Thyroid gland (tissue), 4 donors: ENCODE results near the gene GLYATL1B. TPM values are rescaled to one million over a fixed set of nuclear protein-coding genes. Genes with fewer than 3 reads are reported as not detected.
"Not testable (repeated sequence)": the region's sequence is repeated elsewhere in the genome, so short reads cannot be mapped to it uniquely, and the experiment has no call there.

Experiments
- DNase-seq, 2 donors: peaks; one replicate each; pipeline ENCODE4 v3.0.0-alpha.2; 2019
- H3K27ac ChIP-seq, 3 donors: fragments of 200-600 bp; sonication (generic); 1 replicate in 2 of 3; 2 replicates in 1 of 3; pipeline ENCODE4 v1.5.1; 2016 to 2019; ENCODE audit warnings: mild to moderate bottlenecking in 1 of 3, moderate library complexity in 1 of 3
- H3K27me3 ChIP-seq: fragments of 200-600 bp; sonication (generic); one replicate; pipeline ENCODE4 v1.5.1; 2019
- H3K36me3 ChIP-seq, 2 donors: fragments of 200-600 bp; sonication (generic); one replicate each; pipeline ENCODE4 v1.5.1; 2016 to 2019
- H3K4me1 ChIP-seq, 2 donors: fragments of 200-600 bp; sonication (generic); one replicate each; pipeline ENCODE4 v1.5.1; 2017 to 2019
- H3K4me3 ChIP-seq, 3 donors: fragments of 200-600 bp; sonication (generic); replicated peaks in 1 of 3; 1 replicate in 2 of 3; 2 replicates in 1 of 3; pipeline ENCODE4 v1.5.1; 2016; ENCODE audit warnings: mild to moderate bottlenecking in 1 of 3
- H3K9me3 ChIP-seq: fragments of 200-600 bp; sonication (generic); one replicate; pipeline ENCODE4 v1.5.1; 2017
- POLR2A ChIP-seq, 2 donors: fragments of 450-650 bp; IDR thresholded peaks; one replicate each; pipeline ENCODE4 v1.6.1; 2017; ENCODE audit warnings: antibody characterized with exemption in 2 of 2, mild to moderate bottlenecking in 2 of 2, moderate library complexity in 1 of 2
- WGBS, 2 donors: methylation state at CpG; one replicate each; pipeline ENCODE4 v1.1.5; 2017; 5-methylcytosine and 5-hydroxymethylcytosine counted together
- intact Hi-C: fragments of 100-400 bp; cut with DNase I; formaldehyde crosslinking; loops from one replicate; pipeline ENCODE4 v1.15.1; 2023
- total RNA-seq, 4 donors: library from RNA; depleted of rRNA; stranded (reverse); fragments of >200 nt; gene quantifications; one replicate each; pipeline ENCODE4 v1.2.3, GENCODE V29; 2016
- TF ChIP-seq, protein P1 (sequence below), 6 experiments: fragments of 200-600 bp in 3 of 6; fragments of 450-650 bp in 3 of 6; sonication (generic) in 3 of 6; IDR thresholded peaks; one replicate each; pipeline ENCODE4 v1.5.1; 2016 to 2019; ENCODE audit warnings: antibody characterized with exemption in 6 of 6, mild to moderate bottlenecking in 2 of 6, inconsistent platforms in 1 of 6, moderate library complexity in 1 of 6

GLYATL1B gene, protein sequence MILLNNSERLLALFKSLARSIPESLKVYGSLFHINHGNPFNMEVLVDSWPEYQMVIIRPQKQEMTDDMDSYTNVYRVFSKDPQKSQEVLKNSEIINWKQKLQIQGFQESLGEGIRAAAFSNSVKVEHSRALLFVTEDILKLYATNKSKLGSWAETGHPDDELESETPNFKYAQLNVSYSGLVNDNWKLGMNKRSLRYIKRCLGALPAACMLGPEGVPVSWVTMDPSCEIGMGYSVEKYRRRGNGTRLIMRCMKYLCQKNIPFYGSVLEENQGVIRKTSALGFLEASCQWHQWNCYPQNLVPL
- total RNA-seq, result not detected

DNA sequence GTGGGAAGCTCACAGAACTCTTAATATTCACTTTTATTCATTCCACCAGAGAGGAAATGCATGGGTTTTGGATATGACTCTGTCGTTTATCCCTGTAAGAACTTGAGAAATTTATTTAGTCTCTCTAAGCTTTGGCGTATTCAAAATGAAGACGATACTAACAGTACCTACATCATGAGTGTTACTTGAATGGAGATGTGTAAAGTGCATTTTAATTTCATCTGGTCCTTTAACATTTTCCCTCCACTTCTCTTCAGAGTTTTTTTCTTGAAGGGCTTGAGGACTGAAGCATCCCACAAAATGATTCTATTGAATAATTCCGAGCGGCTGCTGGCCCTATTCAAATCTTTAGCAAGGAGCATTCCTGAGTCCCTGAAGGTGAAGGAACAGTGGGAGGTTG is at the start of gene GLYATL1B:
Gene GLYATL1B (plus strand): TSS at position 301 of the 400 bp plus-strand sequence. CDS start 0 bp downstream, at position 301.
- DNase-seq, H3K4me1 ChIP-seq, H3K4me3 ChIP-seq, H3K27me3 ChIP-seq, intact Hi-C loops, H3K36me3 ChIP-seq, H3K9me3 ChIP-seq, H3K27ac ChIP-seq: not testable (repeated sequence)
- WGBS, 2 donors, result 94 to 95% methylated on average over 5 of the region's 5 CpGs

DNA sequence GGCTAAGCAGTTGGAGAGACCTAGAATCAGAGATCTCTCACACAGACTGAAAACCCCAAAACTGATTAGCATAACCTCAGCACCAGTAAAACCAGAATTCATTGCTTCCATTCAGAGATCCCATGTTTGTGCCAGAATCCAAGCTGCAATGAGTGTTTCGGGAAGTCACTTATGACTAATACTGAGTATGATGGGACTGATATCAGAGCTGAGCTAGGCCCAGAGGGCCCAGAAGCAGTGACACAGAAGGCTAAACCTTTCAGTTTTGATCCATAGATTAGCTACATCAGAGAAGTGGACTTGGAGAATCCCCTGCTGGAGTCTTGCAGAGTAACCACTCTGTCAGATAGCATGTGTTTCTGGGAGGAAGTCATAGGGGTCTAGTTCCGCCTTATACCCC is 49.6 kb upstream of the GLYATL1B start:
- H3K27me3 ChIP-seq, H3K9me3 ChIP-seq, H3K4me3 ChIP-seq, H3K27ac ChIP-seq, intact Hi-C loops, H3K36me3 ChIP-seq, H3K4me1 ChIP-seq, DNase-seq: not testable (repeated sequence)
- WGBS, 2 donors, result 88 to 93% methylated on average over 1 to 2 of the region's 2 CpGs

DNA sequence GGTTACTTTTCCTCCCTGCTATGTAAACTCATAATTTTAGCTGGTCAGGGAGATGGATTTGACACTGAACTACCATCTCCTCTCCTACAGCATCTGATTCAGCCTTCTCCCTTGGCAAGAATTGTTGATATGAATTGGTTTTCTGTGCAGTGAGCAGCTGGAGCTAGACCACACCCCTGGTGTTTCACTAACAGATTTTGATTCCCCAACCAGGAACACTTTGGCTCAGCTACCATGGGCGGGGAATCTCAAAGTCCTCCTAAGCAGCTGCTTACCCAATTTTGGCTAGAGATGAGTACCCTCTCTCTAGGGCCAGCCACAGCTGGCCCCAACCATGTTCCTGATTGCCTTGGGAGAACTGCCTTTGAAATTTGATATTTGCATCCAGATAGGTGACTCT is 48.7 kb upstream of the GLYATL1B start:
- DNase-seq, H3K27ac ChIP-seq, H3K27me3 ChIP-seq, H3K4me1 ChIP-seq, H3K36me3 ChIP-seq, intact Hi-C loops, H3K4me3 ChIP-seq, H3K9me3 ChIP-seq: not testable (repeated sequence)
- 71 to 92% methylated on average over 1 of the region's 1 CpG for WGBS, 2 donors

DNA sequence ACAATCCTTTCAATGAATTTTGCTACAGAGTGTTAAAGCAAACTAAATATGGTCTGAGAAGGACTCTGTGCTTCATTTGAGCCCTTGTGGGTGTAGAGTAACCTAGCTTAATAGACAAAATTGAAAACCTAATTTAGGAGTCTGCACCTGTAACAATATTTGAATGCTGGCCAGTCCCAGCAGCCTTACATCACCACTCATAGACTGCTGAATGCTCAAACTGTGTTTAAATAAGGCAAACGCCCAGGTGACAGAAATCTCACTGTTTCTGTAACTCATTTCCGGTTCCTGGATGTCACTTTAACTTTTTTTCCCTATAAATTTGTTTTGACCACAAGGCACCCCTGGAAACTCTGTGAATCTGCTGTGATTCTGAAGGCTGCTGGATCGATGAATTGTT is 45.5 kb upstream of the GLYATL1B start:
- H3K27me3 ChIP-seq, result no peaks in the 10 kb centered on the region
- H3K4me1 ChIP-seq, result no peaks in the 10 kb centered on the region
- H3K36me3 ChIP-seq, result no peaks in the 10 kb centered on the region
- intact Hi-C loops, result no loop called here
- no peak for DNase-seq
- no peaks in the 10 kb centered on the region for H3K9me3 ChIP-seq
- no peak overlapping the region for H3K4me3 ChIP-seq
- 31 to 40% methylated on average over 3 of the region's 3 CpGs for WGBS, 2 donors
- TF ChIP-seq, protein P1, sequence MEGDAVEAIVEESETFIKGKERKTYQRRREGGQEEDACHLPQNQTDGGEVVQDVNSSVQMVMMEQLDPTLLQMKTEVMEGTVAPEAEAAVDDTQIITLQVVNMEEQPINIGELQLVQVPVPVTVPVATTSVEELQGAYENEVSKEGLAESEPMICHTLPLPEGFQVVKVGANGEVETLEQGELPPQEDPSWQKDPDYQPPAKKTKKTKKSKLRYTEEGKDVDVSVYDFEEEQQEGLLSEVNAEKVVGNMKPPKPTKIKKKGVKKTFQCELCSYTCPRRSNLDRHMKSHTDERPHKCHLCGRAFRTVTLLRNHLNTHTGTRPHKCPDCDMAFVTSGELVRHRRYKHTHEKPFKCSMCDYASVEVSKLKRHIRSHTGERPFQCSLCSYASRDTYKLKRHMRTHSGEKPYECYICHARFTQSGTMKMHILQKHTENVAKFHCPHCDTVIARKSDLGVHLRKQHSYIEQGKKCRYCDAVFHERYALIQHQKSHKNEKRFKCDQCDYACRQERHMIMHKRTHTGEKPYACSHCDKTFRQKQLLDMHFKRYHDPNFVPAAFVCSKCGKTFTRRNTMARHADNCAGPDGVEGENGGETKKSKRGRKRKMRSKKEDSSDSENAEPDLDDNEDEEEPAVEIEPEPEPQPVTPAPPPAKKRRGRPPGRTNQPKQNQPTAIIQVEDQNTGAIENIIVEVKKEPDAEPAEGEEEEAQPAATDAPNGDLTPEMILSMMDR (IDR thresholded peaks at IDR 0.05), result no peak
- no peak for TF ChIP-seq POLR2A (IDR thresholded peaks at IDR 0.05)
- H3K27ac ChIP-seq, result no peak overlapping the region

DNA sequence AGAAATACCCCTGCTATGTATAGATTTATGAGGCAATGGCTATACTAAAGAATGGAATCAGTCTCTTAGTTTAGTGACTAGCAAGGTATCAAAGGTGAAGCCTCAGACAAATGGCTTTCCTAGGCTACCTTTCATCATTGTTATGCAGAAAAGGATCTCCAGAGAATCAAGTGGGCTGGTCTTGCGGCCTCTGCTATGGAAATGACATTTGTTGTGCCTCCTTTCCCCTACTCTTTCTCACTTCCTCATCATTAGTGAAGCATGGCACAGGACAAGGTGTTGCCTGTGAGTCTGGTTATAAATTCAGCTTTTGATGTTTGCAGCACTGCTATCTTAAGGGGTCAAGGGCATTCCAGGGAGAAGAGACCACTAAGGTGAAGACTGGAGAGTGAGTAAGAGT is 34.7 kb upstream of the GLYATL1B start:
- H3K27me3 ChIP-seq, H3K27ac ChIP-seq, H3K4me3 ChIP-seq, H3K36me3 ChIP-seq, H3K9me3 ChIP-seq, H3K4me1 ChIP-seq, DNase-seq: not testable (repeated sequence)
- intact Hi-C loops, result loop anchor here (5.0 kb wide), 1 partner anchor 86 kb away; no protein-coding TSS in a partner anchor
- WGBS, 2 donors, result 70 to 86% methylated on average over 1 of the region's 1 CpG

DNA sequence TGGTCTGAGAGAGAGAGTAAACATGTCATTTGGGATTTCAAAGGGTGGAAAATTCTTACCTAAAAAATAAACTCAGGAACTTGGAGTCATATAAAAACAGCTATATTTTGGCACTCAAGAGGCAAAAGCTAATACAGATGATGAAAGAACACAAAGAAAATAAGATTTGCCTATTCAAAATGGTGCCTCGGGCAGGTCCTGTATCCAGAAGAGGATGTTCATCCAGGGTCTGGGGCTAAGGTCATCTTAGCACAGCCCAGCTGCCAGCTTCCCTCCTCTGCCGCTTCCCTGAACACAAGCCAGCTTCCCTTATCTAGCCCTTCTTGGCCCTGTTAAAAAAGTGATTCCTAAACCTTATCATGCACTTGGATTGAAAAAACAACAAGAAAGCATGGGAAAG is 33.8 kb upstream of the GLYATL1B start:
- H3K36me3 ChIP-seq, H3K4me3 ChIP-seq, DNase-seq, H3K9me3 ChIP-seq, H3K27ac ChIP-seq, H3K4me1 ChIP-seq, H3K27me3 ChIP-seq: not testable (repeated sequence)
- intact Hi-C loops, result loop anchor here (5.0 kb wide), 1 partner anchor 85 kb away; no protein-coding TSS in a partner anchor
- 57 to 74% methylated on average over 2 of the region's 2 CpGs for WGBS, 2 donors

DNA sequence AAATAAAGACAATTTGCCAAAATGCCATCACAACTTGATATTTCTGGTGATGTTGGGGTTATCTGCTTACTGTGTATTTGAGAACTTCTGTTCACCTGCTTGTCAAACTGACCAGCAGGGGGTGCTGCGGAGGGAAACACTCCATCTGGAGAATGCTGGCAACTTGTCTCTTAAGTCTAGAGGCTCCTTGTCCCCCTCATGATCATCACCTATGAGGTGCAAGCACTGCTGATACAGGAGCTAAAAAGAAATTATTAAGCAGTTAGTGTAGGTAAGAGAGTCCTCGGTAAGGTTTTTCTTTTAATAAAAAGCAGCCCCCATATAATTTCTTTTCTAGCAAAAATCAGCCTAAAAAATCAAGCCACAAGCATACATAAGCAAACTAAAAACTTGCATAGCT is 32.7 kb upstream of the GLYATL1B start:
- intact Hi-C loops, result loop anchor here (5.0 kb wide), 1 partner anchor 84 kb away; no protein-coding TSS in a partner anchor
- Histone ChIP-seq H3K36me3 (no peaks in the 10 kb centered on the region), H3K9me3 (no peaks in the 10 kb centered on the region), H3K27me3 (peaks cover 5% of the 10 kb centered on the region), H3K4me1 (no peaks in the 10 kb centered on the region), H3K27ac (no peak overlapping the region), H3K4me3 (no peak overlapping the region)
- TF ChIP-seq, protein P1 (IDR thresholded peaks at IDR 0.05), result peak in 4 of 6 experiments; percentile 18 to 63 (median 40)
- TF ChIP-seq POLR2A (IDR thresholded peaks at IDR 0.05), result no peak
- DNase-seq, result peak; percentile 66 to 76
- 18 to 32% methylated on average over 2 of the region's 2 CpGs for WGBS, 2 donors
